ENCODE results near the gene PCNX1.

Gene PCNX1

DNA sequence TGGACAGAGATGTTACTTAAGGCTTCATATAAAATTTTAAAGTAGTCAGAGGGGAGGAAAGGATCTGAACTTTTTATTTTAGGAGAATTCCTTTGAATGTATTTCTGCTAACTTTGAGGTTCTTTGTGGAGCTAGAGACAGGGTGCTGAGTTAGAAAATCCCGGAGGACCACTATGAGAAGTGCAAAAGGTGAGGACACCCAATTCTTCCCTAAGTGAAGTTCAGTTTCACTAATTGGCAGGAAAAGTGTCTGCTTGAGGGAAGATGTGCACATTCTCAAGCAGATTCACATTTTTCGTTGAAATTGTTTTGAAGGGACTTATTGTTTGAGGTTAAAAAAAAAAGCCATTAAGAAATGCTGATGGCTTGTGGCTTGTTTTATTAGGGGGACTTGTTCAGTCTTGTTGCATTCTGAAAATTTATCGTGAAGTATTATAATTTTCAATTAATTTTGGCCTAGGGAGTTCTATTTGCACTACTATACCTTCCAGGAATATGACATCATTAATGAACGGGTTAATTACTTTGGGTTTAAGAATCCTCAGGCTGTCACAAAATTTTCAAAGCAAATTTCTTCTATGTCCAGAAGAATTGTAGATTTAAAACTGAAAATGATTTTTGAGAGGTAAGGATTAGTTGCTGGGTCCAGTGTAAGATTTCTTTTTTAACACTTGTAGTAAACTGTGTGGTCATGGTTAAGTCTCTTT is 1.8 kb downstream of the PCNX1 start:
- H3K9me3 ChIP-seq (ENCODE audit: control insufficient read depth, low read length), result no peaks in the 10 kb centered on the region
- H3K36me3 ChIP-seq (ENCODE audit: control insufficient read depth in 1 of 2, insufficient read depth in 2 of 2, low read depth in 1 of 2, low read length in 2 of 2), result no peaks in the 10 kb centered on the region
- peak overlapping the region; percentile 77 for H3K4me2 ChIP-seq (ENCODE audit: low read length, poor library complexity, severe bottlenecking)
- H2BK120ac ChIP-seq (ENCODE audit: low read depth, low read length), result no peak overlapping the region
- no peaks in the 10 kb centered on the region for H3K79me1 ChIP-seq (replicated peaks; ENCODE audit: low read length, poor library complexity, severe bottlenecking)
- H3K27me3 ChIP-seq (ENCODE audit: control insufficient read depth in 1 of 2, insufficient read depth in 1 of 2, low read length in 2 of 2), result no peaks in the 10 kb centered on the region
- H3K4me1 ChIP-seq (ENCODE audit: control insufficient read depth, insufficient read depth, low read depth, low read length), result no peaks in the 10 kb centered on the region
- WGBS, result 59% methylated on average over 3 of the region's 4 CpGs
- no peak overlapping the region for H3K23ac ChIP-seq (ENCODE audit: low read length in 2 of 2)
- no peak overlapping the region for H3K18ac ChIP-seq (ENCODE audit: low read depth in 1 of 2, low read length in 2 of 2)
- no peak overlapping the region for H4K8ac ChIP-seq (ENCODE audit: low read length)
- H2AK5ac ChIP-seq (ENCODE audit: low read length, severe bottlenecking), result no peak overlapping the region
- H3K9ac ChIP-seq (ENCODE audit: low read length), result peak overlapping the region; percentile 92
- no peak overlapping the region for H4K91ac ChIP-seq (ENCODE audit: low read length)
- no peak overlapping the region for H2BK15ac ChIP-seq (ENCODE audit: low read depth, poor library complexity, severe bottlenecking)
- H3K14ac ChIP-seq (ENCODE audit: low read length in 2 of 2), result no peak overlapping the region
- no peak overlapping the region for H2BK12ac ChIP-seq (ENCODE audit: low read length in 2 of 2)
- no peak overlapping the region for H3K4ac ChIP-seq (ENCODE audit: low read depth in 1 of 2, low read length in 2 of 2)
- peak overlapping the region; percentile 79 for H3K27ac ChIP-seq (ENCODE audit: low read length, poor library complexity, severe bottlenecking)
- no peak overlapping the region for H2AFZ ChIP-seq (ENCODE audit: low read depth, low read length)
- peak overlapping the region; percentile 86 to 91 for H3K4me3 ChIP-seq (ENCODE audit: insufficient read depth in 1 of 2, low read depth in 1 of 2, low read length in 2 of 2)
- DNase-seq, result no peak
- no peak overlapping the region for H2BK5ac ChIP-seq (ENCODE audit: low read depth, low read length, poor library complexity, severe bottlenecking)

DNA sequence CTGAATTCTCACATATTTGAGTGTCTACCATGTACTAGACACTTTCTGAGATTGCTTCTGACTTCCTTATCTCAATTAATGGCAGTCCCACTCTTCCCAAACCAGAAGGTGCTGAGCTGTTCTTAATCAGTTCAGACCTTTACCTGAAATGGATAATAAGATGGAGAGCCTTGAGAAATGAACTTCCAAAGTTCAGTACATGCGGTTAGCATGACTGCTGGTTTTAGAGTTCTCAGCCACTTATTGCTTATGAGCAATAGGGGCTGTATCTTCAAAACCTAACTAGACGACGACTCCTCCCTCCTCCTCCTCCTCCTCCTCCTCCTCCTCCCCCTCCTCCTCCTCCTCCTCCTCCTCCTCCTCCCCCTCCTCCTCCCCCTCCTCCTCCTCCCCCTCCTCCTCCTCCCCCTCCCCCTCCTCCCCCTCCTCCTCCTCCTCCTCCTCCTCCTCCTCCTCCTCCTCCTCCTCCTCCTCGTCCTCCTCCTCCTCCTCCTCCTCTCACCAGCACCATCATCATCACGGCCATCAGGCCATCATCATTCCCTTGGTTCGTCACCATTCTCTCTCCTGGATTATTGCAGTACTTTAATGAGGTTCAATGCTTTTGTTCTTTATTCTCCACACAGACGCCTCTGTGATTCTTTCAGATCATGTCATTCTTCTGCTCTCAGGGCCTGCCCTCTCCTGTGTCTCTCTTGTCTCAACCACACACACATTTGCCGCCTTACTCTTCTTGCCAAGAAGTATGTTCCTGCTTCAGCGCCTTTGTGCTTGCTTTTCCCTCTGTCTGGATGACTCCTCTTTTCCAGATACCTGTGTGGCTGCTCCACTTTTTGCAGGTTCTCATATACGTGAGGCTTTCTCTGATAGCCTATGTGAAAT is 2.7 kb downstream of the PCNX1 start:
- H3K14ac ChIP-seq (ENCODE audit: low read length in 2 of 2), result no peak overlapping the region
- no peak overlapping the region for H2BK15ac ChIP-seq (ENCODE audit: low read depth, poor library complexity, severe bottlenecking)
- H3K4me2 ChIP-seq (ENCODE audit: low read length, poor library complexity, severe bottlenecking), result peak overlapping the region; percentile 30
- peak overlapping the region; percentile 92 for H3K9ac ChIP-seq (ENCODE audit: low read length)
- no peaks in the 10 kb centered on the region for H3K27me3 ChIP-seq (ENCODE audit: control insufficient read depth in 1 of 2, insufficient read depth in 1 of 2, low read length in 2 of 2)
- H3K27ac ChIP-seq (ENCODE audit: low read length, poor library complexity, severe bottlenecking), result no peak overlapping the region
- no peak overlapping the region for H4K91ac ChIP-seq (ENCODE audit: low read length)
- no peak overlapping the region for H2BK120ac ChIP-seq (ENCODE audit: low read depth, low read length)
- H3K18ac ChIP-seq (ENCODE audit: low read depth in 1 of 2, low read length in 2 of 2), result no peak overlapping the region
- H3K36me3 ChIP-seq (ENCODE audit: control insufficient read depth in 1 of 2, insufficient read depth in 2 of 2, low read depth in 1 of 2, low read length in 2 of 2), result no peaks in the 10 kb centered on the region
- no peak overlapping the region for H2AFZ ChIP-seq (ENCODE audit: low read depth, low read length)
- H2BK12ac ChIP-seq (ENCODE audit: low read length in 2 of 2), result no peak overlapping the region
- H4K8ac ChIP-seq (ENCODE audit: low read length), result no peak overlapping the region
- no peak overlapping the region for H3K23ac ChIP-seq (ENCODE audit: low read length in 2 of 2)
- H3K79me1 ChIP-seq (replicated peaks; ENCODE audit: low read length, poor library complexity, severe bottlenecking), result no peaks in the 10 kb centered on the region
- H3K4ac ChIP-seq (ENCODE audit: low read depth in 1 of 2, low read length in 2 of 2), result no peak overlapping the region
- H2AK5ac ChIP-seq (ENCODE audit: low read length, severe bottlenecking), result no peak overlapping the region
- DNase-seq, result peak; percentile 28
- H3K4me3 ChIP-seq (ENCODE audit: insufficient read depth in 1 of 2, low read depth in 1 of 2, low read length in 2 of 2), result peak overlapping the region in 1 of 2 experiments; percentile 91
- no peak overlapping the region for H2BK5ac ChIP-seq (ENCODE audit: low read depth, low read length, poor library complexity, severe bottlenecking)
- 88% methylated on average over 5 of the region's 10 CpGs for WGBS
- H3K9me3 ChIP-seq (ENCODE audit: control insufficient read depth, low read length), result no peaks in the 10 kb centered on the region
- H3K4me1 ChIP-seq (ENCODE audit: control insufficient read depth, insufficient read depth, low read depth, low read length), result no peaks in the 10 kb centered on the region

DNA sequence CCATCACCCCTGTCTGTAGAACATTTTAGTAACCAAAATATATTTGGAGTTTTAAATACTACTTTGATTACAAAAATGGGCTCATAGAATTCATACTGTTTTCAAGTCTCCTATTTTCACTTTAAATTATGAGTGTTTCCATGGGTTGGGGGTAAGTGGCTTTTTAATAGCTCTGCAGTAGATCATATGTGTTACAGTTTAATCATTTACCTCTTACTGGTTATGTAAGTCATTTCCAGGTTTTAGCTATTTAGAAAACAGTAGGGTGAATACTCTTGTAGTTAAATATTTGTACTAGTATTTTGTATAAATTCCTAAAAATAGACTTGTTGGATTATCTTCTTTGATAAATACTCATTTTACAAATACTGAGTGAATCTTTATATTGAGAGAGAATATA is 8.2 kb downstream of the PCNX1 start:
- Histone ChIP-seq H3K9ac (ENCODE audit: low read length) (no peak overlapping the region), H2BK5ac (ENCODE audit: low read depth, low read length, poor library complexity, severe bottlenecking) (no peak overlapping the region), H3K4me1 (ENCODE audit: control insufficient read depth, insufficient read depth, low read depth, low read length) (peaks cover 2% of the 10 kb centered on the region), H4K91ac (ENCODE audit: low read length) (no peak overlapping the region), H2AFZ (ENCODE audit: low read depth, low read length) (no peak overlapping the region), H2AK5ac (ENCODE audit: low read length, severe bottlenecking) (no peak overlapping the region), H3K14ac (ENCODE audit: low read length in 2 of 2) (no peak overlapping the region), H2BK15ac (ENCODE audit: low read depth, poor library complexity, severe bottlenecking) (no peak overlapping the region), H3K23ac (ENCODE audit: low read length in 2 of 2) (no peak overlapping the region), H3K27ac (ENCODE audit: low read length, poor library complexity, severe bottlenecking) (no peak overlapping the region), H2BK12ac (ENCODE audit: low read length in 2 of 2) (no peak overlapping the region), H3K4me2 (ENCODE audit: low read length, poor library complexity, severe bottlenecking) (no peak overlapping the region), H3K18ac (ENCODE audit: low read depth in 1 of 2, low read length in 2 of 2) (no peak overlapping the region), H3K79me1 (replicated peaks; ENCODE audit: low read length, poor library complexity, severe bottlenecking) (no peaks in the 10 kb centered on the region), H3K27me3 (ENCODE audit: control insufficient read depth in 1 of 2, insufficient read depth in 1 of 2, low read length in 2 of 2) (no peaks in the 10 kb centered on the region), H4K8ac (ENCODE audit: low read length) (no peak overlapping the region), H3K4me3 (ENCODE audit: insufficient read depth in 1 of 2, low read depth in 1 of 2, low read length in 2 of 2) (no peak overlapping the region), H3K4ac (ENCODE audit: low read depth in 1 of 2, low read length in 2 of 2) (no peak overlapping the region), H3K36me3 (ENCODE audit: control insufficient read depth in 1 of 2, insufficient read depth in 2 of 2, low read depth in 1 of 2, low read length in 2 of 2) (peaks cover 0 to 5% of the 10 kb centered on the region in 2 experiments), H3K9me3 (ENCODE audit: control insufficient read depth, low read length) (no peaks in the 10 kb centered on the region), H2BK120ac (ENCODE audit: low read depth, low read length) (no peak overlapping the region)
- no peak for DNase-seq

DNA sequence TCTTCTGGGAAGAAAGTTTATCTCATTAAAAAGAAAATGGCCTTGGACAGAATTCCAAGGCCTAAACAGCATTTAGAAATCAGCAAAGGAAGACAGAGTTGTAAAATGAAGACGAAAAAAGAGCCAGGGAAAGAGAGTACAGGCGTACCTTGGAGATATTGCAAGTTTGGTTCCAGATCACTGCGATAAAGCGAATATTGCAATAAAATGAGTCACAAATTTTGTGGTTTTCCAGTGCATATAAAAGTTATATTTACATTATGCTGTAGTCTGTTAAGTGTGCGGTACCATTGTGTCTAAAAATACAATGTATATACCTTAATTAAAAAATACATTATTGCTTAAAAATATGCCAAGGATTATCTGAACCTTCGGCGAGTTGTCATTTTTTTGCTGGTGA is 9.0 kb downstream of the PCNX1 start:
- no peak overlapping the region for H3K18ac ChIP-seq (ENCODE audit: low read depth in 1 of 2, low read length in 2 of 2)
- H3K36me3 ChIP-seq (ENCODE audit: control insufficient read depth in 1 of 2, insufficient read depth in 2 of 2, low read depth in 1 of 2, low read length in 2 of 2), result peaks cover 0 to 5% of the 10 kb centered on the region in 2 experiments
- no peaks in the 10 kb centered on the region for H3K79me1 ChIP-seq (replicated peaks; ENCODE audit: low read length, poor library complexity, severe bottlenecking)
- no peak overlapping the region for H3K4me3 ChIP-seq (ENCODE audit: insufficient read depth in 1 of 2, low read depth in 1 of 2, low read length in 2 of 2)
- no peak for DNase-seq
- no peak overlapping the region for H3K14ac ChIP-seq (ENCODE audit: low read length in 2 of 2)
- H3K23ac ChIP-seq (ENCODE audit: low read length in 2 of 2), result no peak overlapping the region
- no peak overlapping the region for H3K27ac ChIP-seq (ENCODE audit: low read length, poor library complexity, severe bottlenecking)
- no peak overlapping the region for H2AK5ac ChIP-seq (ENCODE audit: low read length, severe bottlenecking)
- H2BK15ac ChIP-seq (ENCODE audit: low read depth, poor library complexity, severe bottlenecking), result no peak overlapping the region
- H2AFZ ChIP-seq (ENCODE audit: low read depth, low read length), result no peak overlapping the region
- H3K4me1 ChIP-seq (ENCODE audit: control insufficient read depth, insufficient read depth, low read depth, low read length), result peaks cover 2% of the 10 kb centered on the region
- 98% methylated on average over 6 of the region's 7 CpGs for WGBS
- no peaks in the 10 kb centered on the region for H3K9me3 ChIP-seq (ENCODE audit: control insufficient read depth, low read length)
- H3K9ac ChIP-seq (ENCODE audit: low read length), result no peak overlapping the region
- H2BK5ac ChIP-seq (ENCODE audit: low read depth, low read length, poor library complexity, severe bottlenecking), result no peak overlapping the region
- no peak overlapping the region for H2BK120ac ChIP-seq (ENCODE audit: low read depth, low read length)
- H4K8ac ChIP-seq (ENCODE audit: low read length), result no peak overlapping the region
- H3K27me3 ChIP-seq (ENCODE audit: control insufficient read depth in 1 of 2, insufficient read depth in 1 of 2, low read length in 2 of 2), result no peaks in the 10 kb centered on the region
- H3K4me2 ChIP-seq (ENCODE audit: low read length, poor library complexity, severe bottlenecking), result no peak overlapping the region
- no peak overlapping the region for H2BK12ac ChIP-seq (ENCODE audit: low read length in 2 of 2)
- H4K91ac ChIP-seq (ENCODE audit: low read length), result no peak overlapping the region
- no peak overlapping the region for H3K4ac ChIP-seq (ENCODE audit: low read depth in 1 of 2, low read length in 2 of 2)

All from mesenchymal stem cell (in vitro differentiated cells and primary cell).